Spinal cord (tissue), 10 donors: ENCODE data around the gene SLC1A2. TPM values are rescaled to one million over a fixed set of nuclear protein-coding genes. Genes with fewer than 3 reads are reported as not detected.

Experiments used
- DNase-seq, 6 donors: peaks; one replicate each; pipeline versions ENCODE4 v3.0.0 to v3.0.0-alpha.2; 2013 to 2015; ENCODE audit warnings: low spot score in 6 of 6, low read depth in 4 of 6
- H3K27ac ChIP-seq: one replicate; pipeline ENCODE4 v1.5.1; 2013; ENCODE audit warnings: low read depth, low read length, control low read depth
- H3K27me3 ChIP-seq: one replicate; pipeline ENCODE4 v1.6.1; 2013; ENCODE audit warnings: low read length; ENCODE audit not compliant: control insufficient read depth, insufficient read depth
- H3K36me3 ChIP-seq: one replicate; pipeline ENCODE4 v1.6.1; 2013; ENCODE audit warnings: low read length; ENCODE audit not compliant: control insufficient read depth, insufficient read depth
- H3K4me1 ChIP-seq: one replicate; pipeline ENCODE4 v1.6.1; 2013; ENCODE audit warnings: low read length; ENCODE audit not compliant: control insufficient read depth, insufficient read depth
- H3K4me3 ChIP-seq: one replicate; pipeline ENCODE4 v1.5.1; 2013; ENCODE audit warnings: low read depth, low read length, control low read depth
- H3K9me3 ChIP-seq: one replicate; pipeline ENCODE4 v1.6.1; 2013; ENCODE audit warnings: low read length; ENCODE audit not compliant: control insufficient read depth, insufficient read depth
- WGBS: methylation state at CpG from one replicate; pipeline ENCODE4 v1.1.5; 2013; ENCODE audit warnings: missing lambda C conversion rate; ENCODE audit not compliant: insufficient coverage; 5-methylcytosine and 5-hydroxymethylcytosine counted together
- polyA plus RNA-seq, 2 donors: library from polyadenylated mRNA; unstranded; fragments of 120-200 nt; gene quantifications; one replicate each; pipeline ENCODE4 v1.2.1, GENCODE V29; 2013; ENCODE audit not compliant: insufficient read length in 2 of 2
- total RNA-seq, 2 donors: library from RNA; depleted of rRNA in 1 of 2; stranded (reverse); fragments of 120-200 nt in 1 of 2; fragments of >200 nt in 1 of 2; gene quantifications; one replicate each; pipeline versions ENCODE4 v1.2.3 to v1.2.4, GENCODE V29; 2013 to 2014
- donor health status: healthy.

SLC1A2 gene
- total and polyA plus RNA-seq, 4 donors: 87.4 to 270 (median 196) TPM

GRCh38 chr11:35346472-35347156, 72.7 kb downstream of the SLC1A2 start:
- Histone ChIP-seq H3K27ac (no peak overlapping the region), H3K4me3 (no peak overlapping the region), H3K4me1 (peaks cover 5% of the 10 kb centered on the region), H3K27me3 (no peaks in the 10 kb centered on the region), H3K9me3 (no peaks in the 10 kb centered on the region), H3K36me3 (peaks cover 2% of the 10 kb centered on the region)
- no peak for DNase-seq
- 94% methylated on average over 5 of the region's 6 CpGs for WGBS

- Histone ChIP-seq H3K36me3 (peaks cover 2% of the 10 kb centered on the region), H3K27ac (no peak overlapping the region), H3K4me3 (no peak overlapping the region), H3K9me3 (no peaks in the 10 kb centered on the region), H3K27me3 (no peaks in the 10 kb centered on the region), H3K4me1 (peaks cover 8% of the 10 kb centered on the region)
- WGBS: 41% methylated on average over 4 of the region's 9 CpGs
- DNase-seq: no peak
These were observed 74.4 kb downstream of the SLC1A2 start for GRCh38 chr11:35344681-35345574.

GRCh38 chr11:35343033-35343598, 76.2 kb downstream of the SLC1A2 start:
- peaks cover 4% of the 10 kb centered on the region for H3K4me1 ChIP-seq
- no peak overlapping the region for H3K4me3 ChIP-seq
- no peak for DNase-seq
- no peaks in the 10 kb centered on the region for H3K36me3 ChIP-seq
- H3K9me3 ChIP-seq: no peaks in the 10 kb centered on the region
- H3K27ac ChIP-seq: no peak overlapping the region
- WGBS: 71% methylated on average over 4 of the region's 5 CpGs
- no peaks in the 10 kb centered on the region for H3K27me3 ChIP-seq

- no peak for DNase-seq
- Histone ChIP-seq H3K27ac (no peak overlapping the region), H3K4me3 (no peak overlapping the region), H3K4me1 (peaks cover 4% of the 10 kb centered on the region), H3K27me3 (no peaks in the 10 kb centered on the region), H3K9me3 (peaks cover 1% of the 10 kb centered on the region), H3K36me3 (no peaks in the 10 kb centered on the region)
- no CpG with 5 or more reads among the region's 2 CpGs for WGBS
These were observed 78.6 kb downstream of the SLC1A2 start for GRCh38 chr11:35340715-35341114.

DNA sequence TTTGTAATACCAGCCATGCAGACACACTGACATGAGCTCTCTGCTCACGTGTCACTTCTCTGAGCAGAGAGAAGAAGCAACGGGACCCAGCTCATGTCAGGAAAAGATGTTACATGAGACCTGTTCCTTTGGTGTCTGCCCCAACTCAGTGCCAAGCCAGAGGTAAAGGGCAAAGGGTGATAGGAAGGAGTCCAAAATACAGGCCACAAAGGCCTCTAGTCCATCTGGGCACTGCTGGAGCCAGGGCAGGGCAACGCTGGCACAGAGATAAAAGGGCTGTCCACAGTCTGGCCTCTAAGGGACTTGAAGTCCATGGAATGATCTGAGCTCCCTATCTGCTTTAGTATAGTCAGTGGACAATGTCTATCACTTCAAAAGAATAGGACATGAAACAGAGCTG, 79.3 kb downstream of the SLC1A2 start:
- H3K4me3 ChIP-seq: no peak overlapping the region
- no peaks in the 10 kb centered on the region for H3K36me3 ChIP-seq
- whole genome bisulfite sequencing: 52% methylated on average over 3 of the region's 3 CpGs
- H3K9me3 ChIP-seq: peaks cover 1% of the 10 kb centered on the region
- H3K27me3 ChIP-seq: no peaks in the 10 kb centered on the region
- no peak overlapping the region for H3K27ac ChIP-seq
- no peak for DNase-seq
- H3K4me1 ChIP-seq: peaks cover 4% of the 10 kb centered on the region

DNA sequence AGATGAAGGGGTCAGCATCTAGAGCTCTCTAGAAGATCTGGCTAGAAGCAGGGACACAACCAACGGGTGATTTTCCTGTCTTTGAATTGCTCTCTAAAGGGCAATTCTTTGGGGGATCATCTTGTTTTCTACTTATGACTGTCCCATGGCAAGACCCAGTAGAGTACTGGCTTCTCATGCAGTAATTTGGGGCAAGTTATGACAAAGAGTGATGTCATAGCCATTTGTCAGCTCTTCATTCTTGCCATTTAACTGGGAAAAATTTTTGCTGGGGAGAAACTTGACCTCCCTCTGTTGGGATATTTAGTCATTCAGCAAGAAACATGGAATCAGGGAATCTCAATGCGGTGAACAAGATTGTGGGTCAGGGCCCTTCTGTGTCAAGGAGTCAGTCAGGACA, 80.4 kb downstream of the SLC1A2 start:
- no peaks in the 10 kb centered on the region for H3K36me3 ChIP-seq
- DNase-seq: no peak
- no peaks in the 10 kb centered on the region for H3K27me3 ChIP-seq
- 88% methylated on average over 1 of the region's 2 CpGs for WGBS
- no peak overlapping the region for H3K4me3 ChIP-seq
- peaks cover 4% of the 10 kb centered on the region for H3K4me1 ChIP-seq
- no peak overlapping the region for H3K27ac ChIP-seq
- H3K9me3 ChIP-seq: peaks cover 1% of the 10 kb centered on the region

- WGBS: 95% methylated on average over 2 of the region's 2 CpGs
- H3K9me3 ChIP-seq: peaks cover 1% of the 10 kb centered on the region
- H3K27ac ChIP-seq: no peak overlapping the region
- no peak for DNase-seq
- H3K36me3 ChIP-seq: no peaks in the 10 kb centered on the region
- no peaks in the 10 kb centered on the region for H3K27me3 ChIP-seq
- H3K4me3 ChIP-seq: no peak overlapping the region
- H3K4me1 ChIP-seq: peaks cover 4% of the 10 kb centered on the region
These were observed 81.4 kb downstream of the SLC1A2 start for GRCh38 chr11:35337914-35338305.

DNA sequence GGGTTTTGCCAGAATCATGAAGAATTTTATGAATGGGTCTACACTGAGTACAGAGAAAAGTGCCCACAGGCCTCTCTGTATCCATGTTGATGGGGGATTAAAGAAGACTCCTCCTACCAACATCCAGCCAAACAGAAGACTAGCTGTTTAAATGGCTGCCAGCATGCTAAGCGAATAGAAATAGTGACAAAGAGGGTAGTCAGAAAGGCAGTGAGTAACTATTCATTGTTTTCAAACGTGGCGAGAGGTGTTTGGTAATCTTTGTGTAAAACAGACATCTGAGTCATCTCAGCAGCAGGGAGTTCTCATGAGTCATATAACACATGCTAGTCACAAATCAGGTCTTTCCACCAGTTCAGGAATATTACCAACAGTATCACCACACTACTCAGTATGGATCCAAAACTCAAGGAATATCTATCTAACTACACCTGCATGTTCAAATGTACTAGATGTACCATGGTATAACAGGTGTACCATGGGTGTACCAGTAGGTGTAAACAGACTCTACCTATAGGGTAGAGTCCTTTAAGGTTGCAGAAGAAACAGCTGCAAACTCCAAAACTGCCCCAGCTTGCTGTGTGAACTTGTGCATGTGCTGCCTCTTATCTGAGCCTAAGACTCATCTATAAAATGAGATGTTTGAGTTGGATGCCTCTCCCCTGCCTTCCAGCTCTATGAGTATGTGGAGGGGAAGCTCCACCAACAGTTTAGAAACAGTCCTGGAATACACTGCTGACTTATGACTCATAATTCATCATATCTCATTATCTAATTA, 82.0 kb downstream of the SLC1A2 start:
- Histone ChIP-seq H3K4me3 (no peak overlapping the region), H3K4me1 (peaks cover 4% of the 10 kb centered on the region), H3K27ac (no peak overlapping the region), H3K27me3 (no peaks in the 10 kb centered on the region), H3K36me3 (no peaks in the 10 kb centered on the region), H3K9me3 (peaks cover 1% of the 10 kb centered on the region)
- no peak for DNase-seq
- WGBS: no CpG with 5 or more reads among the region's 3 CpGs

GRCh38 chr11:35336726-35337125, 82.6 kb downstream of the SLC1A2 start:
- H3K27ac ChIP-seq: no peak overlapping the region
- H3K36me3 ChIP-seq: no peaks in the 10 kb centered on the region
- DNase-seq: no peak
- 100% methylated on average over 1 of the region's 1 CpG for WGBS
- H3K9me3 ChIP-seq: peaks cover 2% of the 10 kb centered on the region
- H3K4me3 ChIP-seq: no peak overlapping the region
- H3K27me3 ChIP-seq: no peaks in the 10 kb centered on the region
- peaks cover 6% of the 10 kb centered on the region for H3K4me1 ChIP-seq
